GM12873 (cell line): Measurements from ENCODE around the gene TBR1.

Experiments
- TF ChIP-seq, protein P1 (sequence below): IDR thresholded peaks from 2 replicates; pipeline ENCODE4 v1.5.1; 2012; ENCODE audit warnings: low read depth, mild to moderate bottlenecking, moderate library complexity, low read length, control low read depth; ENCODE audit not compliant: insufficient read depth; ENCODE audit errors: missing control alignments

Gene TBR1

GRCh38 chr2:161381546-161381945 lies 34.6 kb upstream of the TBR1 start:
- TF ChIP-seq, protein P1, sequence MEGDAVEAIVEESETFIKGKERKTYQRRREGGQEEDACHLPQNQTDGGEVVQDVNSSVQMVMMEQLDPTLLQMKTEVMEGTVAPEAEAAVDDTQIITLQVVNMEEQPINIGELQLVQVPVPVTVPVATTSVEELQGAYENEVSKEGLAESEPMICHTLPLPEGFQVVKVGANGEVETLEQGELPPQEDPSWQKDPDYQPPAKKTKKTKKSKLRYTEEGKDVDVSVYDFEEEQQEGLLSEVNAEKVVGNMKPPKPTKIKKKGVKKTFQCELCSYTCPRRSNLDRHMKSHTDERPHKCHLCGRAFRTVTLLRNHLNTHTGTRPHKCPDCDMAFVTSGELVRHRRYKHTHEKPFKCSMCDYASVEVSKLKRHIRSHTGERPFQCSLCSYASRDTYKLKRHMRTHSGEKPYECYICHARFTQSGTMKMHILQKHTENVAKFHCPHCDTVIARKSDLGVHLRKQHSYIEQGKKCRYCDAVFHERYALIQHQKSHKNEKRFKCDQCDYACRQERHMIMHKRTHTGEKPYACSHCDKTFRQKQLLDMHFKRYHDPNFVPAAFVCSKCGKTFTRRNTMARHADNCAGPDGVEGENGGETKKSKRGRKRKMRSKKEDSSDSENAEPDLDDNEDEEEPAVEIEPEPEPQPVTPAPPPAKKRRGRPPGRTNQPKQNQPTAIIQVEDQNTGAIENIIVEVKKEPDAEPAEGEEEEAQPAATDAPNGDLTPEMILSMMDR, result no peak

DNA sequence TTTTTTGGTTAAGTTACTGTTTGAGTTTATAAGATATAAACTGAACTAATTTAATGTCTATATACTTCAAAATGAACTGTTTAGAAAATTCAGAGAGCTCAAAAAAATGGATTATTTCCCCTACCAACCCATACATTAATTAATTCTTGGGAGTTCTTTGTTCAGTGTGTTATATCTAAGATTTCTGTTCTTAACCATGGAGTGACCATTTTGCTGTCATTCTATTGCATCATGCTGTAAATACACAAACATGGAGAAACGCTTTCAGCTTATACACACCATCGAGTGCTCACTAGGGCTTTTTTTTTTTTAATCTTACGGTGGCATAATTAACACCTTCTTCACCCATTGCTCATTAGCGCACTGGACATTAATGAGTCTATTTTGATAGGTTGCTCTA lies 33.4 kb upstream of the TBR1 start:
- TF ChIP-seq, protein P1, result no peak

DNA sequence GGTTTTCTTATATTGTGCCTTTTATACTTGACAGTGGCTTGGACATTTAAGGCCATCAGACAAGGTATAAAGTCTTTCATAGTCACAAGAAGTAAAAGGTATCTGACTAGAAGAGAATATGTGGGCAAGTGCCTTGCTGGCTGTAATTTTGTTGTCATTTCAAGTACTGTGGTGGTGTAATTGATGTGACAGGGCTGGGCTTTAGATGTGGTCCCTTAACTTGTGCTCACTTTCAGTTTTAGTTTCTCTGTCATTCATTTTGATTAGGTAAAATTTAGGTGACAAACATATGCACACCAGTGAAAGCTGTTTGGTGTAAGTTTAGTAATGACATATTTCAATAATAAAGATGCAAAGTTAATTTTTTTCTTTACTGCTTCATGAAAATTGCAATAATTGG lies 31.2 kb upstream of the TBR1 start:
- TF ChIP-seq, protein P1, result no peak

DNA sequence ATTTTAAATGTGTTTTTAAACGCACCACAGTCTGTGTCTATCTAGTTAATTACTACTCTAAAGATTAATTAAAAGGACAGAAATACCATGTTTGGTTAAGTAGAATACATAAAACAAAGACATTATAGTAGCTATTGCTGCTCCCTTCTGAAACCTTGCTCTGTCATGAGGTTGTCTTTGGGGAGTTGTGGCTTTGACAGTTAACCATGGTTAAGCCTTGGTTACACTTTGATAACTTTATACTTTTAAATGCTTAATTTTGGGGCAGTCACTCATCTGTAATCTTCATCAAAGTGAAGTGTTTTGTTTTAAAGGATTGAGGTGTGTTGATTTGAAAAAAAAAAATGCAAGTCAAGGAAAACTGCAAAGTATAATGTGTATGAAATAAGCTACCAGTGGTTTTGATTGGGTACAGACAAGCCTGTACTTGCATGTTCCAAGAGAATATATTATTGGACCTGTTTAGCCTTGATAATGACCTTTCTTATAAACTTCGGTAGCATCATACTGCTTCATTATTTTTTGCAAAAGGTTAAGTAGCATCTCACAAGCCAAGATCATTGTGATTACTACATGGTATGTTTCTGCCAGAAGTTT lies 29.8 kb upstream of the TBR1 start:
- TF ChIP-seq, protein P1, result no peak

GRCh38 chr2:161388146-161388779 lies 27.8 kb upstream of the TBR1 start:
- TF ChIP-seq, protein P1, result no peak

- TF ChIP-seq, protein P1, result no peak
Observed at GRCh38 chr2:161391737-161392506, 24.2 kb upstream of the TBR1 start.

- TF ChIP-seq, protein P1, result no peak
Observed at GRCh38 chr2:161400076-161400475, 16.0 kb upstream of the TBR1 start.
